ENCODE measurements around the gene IFNB1.

IFNB1 gene

GRCh38 chr9:21037278-21037677 is 40.5 kb downstream of the IFNB1 start:
- H3K4me3 ChIP-seq (ENCODE audit: low read length): no peak overlapping the region
- TF ChIP-seq ZNF274 (IDR thresholded peaks at IDR 0.05; ENCODE audit: low read depth, low read length): no peak

GRCh38 chr9:21031808-21032183 is 45.9 kb downstream of the IFNB1 start:
- no peak for TF ChIP-seq ZNF274 (IDR thresholded peaks at IDR 0.05; ENCODE audit: low read depth, low read length)
- H3K4me3 ChIP-seq (ENCODE audit: low read length): peak overlapping the region; percentile 61; the same call in 1 of the 2 replicates

GRCh38 chr9:21031091-21031807 is 46.5 kb downstream of the IFNB1 start, which contains the start of gene HACD4:
Gene HACD4 (minus strand): TSS chr9:21031640. CDS start chr9:21031590, 50 bp downstream.
- H3K4me3 ChIP-seq (ENCODE audit: low read length): peak within 1 kb of the TSS; percentile 61; the same call in 1 of the 2 replicates
- TF ChIP-seq ZNF274 (IDR thresholded peaks at IDR 0.05; ENCODE audit: low read depth, low read length): no peak

- TF ChIP-seq ZNF274 (IDR thresholded peaks at IDR 0.05; ENCODE audit: low read depth, low read length): no peak
- peak overlapping the region; percentile 61; the same call in 1 of the 2 replicates for H3K4me3 ChIP-seq (ENCODE audit: low read length)
Observed at GRCh38 chr9:21030389-21031035, 47.2 kb downstream of the IFNB1 start.

GRCh38 chr9:21029661-21030060 is 48.1 kb downstream of the IFNB1 start:
- no peak overlapping the region for H3K4me3 ChIP-seq (ENCODE audit: low read length)
- TF ChIP-seq ZNF274 (IDR thresholded peaks at IDR 0.05; ENCODE audit: low read depth, low read length): no peak

- TF ChIP-seq ZNF274 (IDR thresholded peaks at IDR 0.05; ENCODE audit: low read depth, low read length): no peak
- no peak overlapping the region for H3K4me3 ChIP-seq (ENCODE audit: low read length)
Observed at GRCh38 chr9:21028466-21028865, 49.3 kb downstream of the IFNB1 start.

GRCh38 chr9:21027295-21027694 is 50.4 kb downstream of the IFNB1 start:
- no peak overlapping the region for H3K4me3 ChIP-seq (ENCODE audit: low read length)
- TF ChIP-seq ZNF274 (IDR thresholded peaks at IDR 0.05; ENCODE audit: low read depth, low read length): no peak

All from GM08714 (cell line).